Measurements from ENCODE around the gene SORL1. TPM values are rescaled to one million over a fixed set of nuclear protein-coding genes. Genes with fewer than 3 reads are reported as not detected.

The SORL1 gene
- total RNA-seq, 4 donors from 2014 or later: 7.1 to 12.6 (median 10.6) TPM

GRCh38 chr11:121525376-121525775 lies 73.3 kb downstream of the SORL1 start:
- Histone ChIP-seq H3K36me3 (peaks cover 0 to 5% of the 10 kb centered on the region in 2 donors), H3K9me3 (peaks cover 0 to 14% (median 0%) of the 10 kb centered on the region in 3 donors), H3K27ac (no peak overlapping the region), H3K4me1 (peaks cover 0 to 14% (median 3%) of the 10 kb centered on the region in 3 donors), H3K4me3 (no peak overlapping the region), H3K27me3 (no peaks in the 10 kb centered on the region)
- no peak for TF ChIP-seq POLR2AphosphoS5 (IDR thresholded peaks at IDR 0.05)
- no peak for TF ChIP-seq CTCF (IDR thresholded peaks at IDR 0.05)
- no peak for TF ChIP-seq POLR2A (IDR thresholded peaks at IDR 0.05)
- TF ChIP-seq EP300 (IDR thresholded peaks at IDR 0.05): no peak
- no peak for ATAC-seq

DNA sequence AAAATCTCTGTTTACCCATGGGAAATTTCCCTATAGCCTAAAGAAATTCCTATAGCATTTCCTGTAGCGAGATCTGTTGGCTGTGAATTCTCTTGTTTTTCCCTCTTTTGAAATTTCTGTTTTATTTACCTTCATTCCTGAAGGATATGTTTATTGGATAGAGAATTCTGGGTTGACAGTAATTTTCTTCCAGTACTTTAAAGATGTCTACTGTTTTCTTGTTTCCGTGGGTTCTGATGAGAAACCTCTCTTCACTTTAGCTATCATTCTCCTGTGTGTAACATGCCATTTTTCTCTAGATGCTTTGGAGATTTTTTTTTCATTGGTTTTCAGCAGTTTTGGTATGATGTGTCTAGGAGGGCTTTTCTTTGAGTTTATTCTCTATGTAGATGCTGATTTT lies 78.1 kb downstream of the SORL1 start:
- Histone ChIP-seq H3K27ac (no peak overlapping the region), H3K27me3 (no peaks in the 10 kb centered on the region), H3K4me1 (no peaks in the 10 kb centered on the region), H3K9me3 (peaks cover 0 to 19% (median 0%) of the 10 kb centered on the region in 3 donors), H3K36me3 (no peaks in the 10 kb centered on the region), H3K4me3 (no peak overlapping the region)
- ATAC-seq: no peak
- 80% methylated on average over 2 of the region's 2 CpGs; no CpG with 5 or more reads in 1 of the 2 donors for WGBS, 2 donors (ENCODE audit: low coverage in 1 of 2)
- TF ChIP-seq POLR2AphosphoS5 (IDR thresholded peaks at IDR 0.05): no peak
- no peak for TF ChIP-seq POLR2A (IDR thresholded peaks at IDR 0.05)
- no peak for TF ChIP-seq EP300 (IDR thresholded peaks at IDR 0.05)
- no peak for TF ChIP-seq CTCF (IDR thresholded peaks at IDR 0.05)

DNA sequence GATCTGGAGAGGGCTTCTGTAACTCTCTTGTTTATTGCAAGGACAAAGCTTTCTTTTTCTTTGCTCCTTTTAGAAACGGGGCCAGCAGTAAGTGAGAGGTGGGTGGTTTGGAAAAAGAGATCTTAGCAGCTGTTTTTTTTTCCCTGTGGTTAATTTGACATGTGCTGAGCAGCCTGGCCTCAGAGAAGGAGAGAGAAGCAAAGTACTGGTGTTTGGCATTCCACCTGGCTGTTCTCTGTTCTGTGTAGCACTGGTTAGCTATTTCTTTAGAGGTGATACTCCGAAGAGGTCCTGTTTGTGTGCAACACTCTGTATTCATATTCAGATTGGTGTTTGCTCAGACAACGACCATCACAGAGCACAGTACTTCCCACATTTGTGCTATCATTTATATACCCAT lies 81.5 kb downstream of the SORL1 start:
- WGBS, 2 donors (ENCODE audit: low coverage in 1 of 2): 36 to 50% methylated on average over 3 of the region's 3 CpGs
- Histone ChIP-seq H3K27ac (no peak overlapping the region), H3K4me1 (no peaks in the 10 kb centered on the region), H3K27me3 (no peaks in the 10 kb centered on the region), H3K36me3 (peaks cover 0 to 3% of the 10 kb centered on the region in 2 donors), H3K4me3 (no peak overlapping the region), H3K9me3 (peaks cover 0 to 14% (median 0%) of the 10 kb centered on the region in 3 donors)
- no peak for ATAC-seq
- TF ChIP-seq POLR2AphosphoS5 (IDR thresholded peaks at IDR 0.05): no peak

GRCh38 chr11:121534131-121535093 lies 82.3 kb downstream of the SORL1 start:
- H3K9me3 ChIP-seq: peaks cover 0 to 14% (median 0%) of the 10 kb centered on the region in 3 donors
- no peaks in the 10 kb centered on the region for H3K4me1 ChIP-seq
- 43 to 59% methylated on average over 12 of the region's 12 CpGs for WGBS, 2 donors (ENCODE audit: low coverage in 1 of 2)
- TF ChIP-seq POLR2A (IDR thresholded peaks at IDR 0.05) (no peak), CTCF (IDR thresholded peaks at IDR 0.05) (peak; percentile 24 to 66 (median 64))
- H3K27me3 ChIP-seq: no peaks in the 10 kb centered on the region
- H3K36me3 ChIP-seq: peaks cover 0 to 3% of the 10 kb centered on the region in 2 donors
- no peak for ATAC-seq
- H3K4me3 ChIP-seq: no peak overlapping the region
- H3K27ac ChIP-seq: no peak overlapping the region

DNA sequence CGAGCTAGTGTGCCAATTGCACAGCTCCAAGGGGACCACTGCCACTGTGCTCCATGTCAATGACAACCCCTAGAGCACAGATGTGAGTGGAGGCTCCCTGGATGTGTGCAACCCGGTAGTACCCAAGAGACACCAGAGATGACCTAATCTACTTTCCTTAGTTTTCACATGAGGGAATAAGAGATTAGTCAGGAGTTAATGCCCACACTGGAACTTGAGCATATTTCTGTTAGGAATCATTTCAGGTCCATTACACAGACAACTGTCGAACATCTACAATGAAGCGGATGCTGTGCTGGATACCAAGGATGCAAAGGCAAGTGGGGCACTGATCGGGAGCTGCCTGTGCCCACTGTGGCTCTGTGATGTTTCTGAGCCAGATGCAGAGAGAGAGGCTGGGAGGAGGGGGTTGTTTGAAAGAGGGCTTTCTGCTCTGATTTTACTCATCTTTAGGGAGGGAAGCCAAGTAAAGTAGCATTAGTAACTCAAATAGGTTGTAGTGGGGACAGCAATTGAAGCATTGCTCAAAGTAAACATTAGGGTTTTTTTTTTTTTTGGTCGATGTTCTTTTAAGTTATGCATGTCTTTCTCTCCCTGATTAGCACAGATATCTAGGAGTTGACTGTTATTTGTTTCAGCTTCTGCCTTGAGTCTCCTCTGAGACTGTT lies 83.1 kb downstream of the SORL1 start:
- 62 to 90% methylated on average over 5 to 6 of the region's 6 CpGs for WGBS, 2 donors (ENCODE audit: low coverage in 1 of 2)
- TF ChIP-seq EP300 (IDR thresholded peaks at IDR 0.05): no peak
- TF ChIP-seq POLR2AphosphoS5 (IDR thresholded peaks at IDR 0.05): no peak
- TF ChIP-seq CTCF (IDR thresholded peaks at IDR 0.05): no peak
- no peak for TF ChIP-seq POLR2A (IDR thresholded peaks at IDR 0.05)
- Histone ChIP-seq H3K27ac (no peak overlapping the region), H3K4me3 (no peak overlapping the region), H3K36me3 (peaks cover 0 to 3% of the 10 kb centered on the region in 2 donors), H3K9me3 (peaks cover 0 to 12% (median 0%) of the 10 kb centered on the region in 3 donors), H3K4me1 (no peaks in the 10 kb centered on the region), H3K27me3 (no peaks in the 10 kb centered on the region)
- ATAC-seq: no peak

Data from gastroesophageal sphincter (tissue), 4 donors.